Measurements from ENCODE around the gene AKAP8L. TPM values are rescaled to one million over a fixed set of nuclear protein-coding genes. Genes with fewer than 3 reads are reported as not detected.
A peak's percentile ranks its signal among the peaks of the same experiment; 100 is the strongest.

The AKAP8L gene
- total RNA-seq, 1 experiment from 2014 or later: 94.0 TPM

DNA sequence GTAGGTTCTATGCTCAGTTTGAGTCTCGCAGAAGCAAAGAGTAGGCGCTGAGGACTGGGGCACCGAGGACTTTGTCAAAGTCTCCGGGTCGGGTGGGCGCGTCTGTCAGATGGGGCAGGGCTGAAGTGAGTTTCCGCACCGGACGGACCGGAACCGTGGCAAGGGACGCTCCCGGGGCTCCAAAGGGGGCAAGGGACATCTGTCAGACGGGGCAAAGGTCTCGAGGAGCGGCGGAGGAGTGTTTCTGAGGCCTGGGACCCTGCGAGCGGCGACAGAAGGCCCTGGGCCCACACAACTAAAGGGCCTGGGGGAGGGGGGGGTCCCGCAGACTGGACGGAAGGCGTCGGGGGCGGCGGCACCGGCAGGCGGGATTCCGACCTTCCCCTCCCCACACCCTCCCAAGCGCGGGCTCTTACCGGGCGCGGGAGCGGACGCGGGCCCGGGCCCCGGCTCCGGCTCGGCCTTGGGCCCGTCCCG, 13.3 kb upstream of the AKAP8L start:
- no peak for TF ChIP-seq CTCF (IDR thresholded peaks at IDR 0.05; ENCODE audit: unreplicated experiment)
- CTCF ChIA-PET: interaction anchor here (1.2 to 1.6 kb wide), 2 partner anchors 13 to 124 kb away, joined by 4 to 8 read pairs; partner anchors contain the start of gene AKAP8L
- Mint-ChIP-seq H3K9me3 (ENCODE audit: low read depth, unreplicated experiment) (no peaks in the 10 kb centered on the region), H3K4me3 (ENCODE audit: low read depth, unreplicated experiment) (peak overlapping the region; percentile 84), H3K27me3 (ENCODE audit: unreplicated experiment) (no peaks in the 10 kb centered on the region), H3K4me1 (ENCODE audit: low read depth, unreplicated experiment) (peaks cover 18% of the 10 kb centered on the region), H3K27ac (ENCODE audit: unreplicated experiment) (peak overlapping the region; percentile 91), H3K36me3 (ENCODE audit: insufficient read depth, unreplicated experiment) (peaks cover 26% of the 10 kb centered on the region)
- intact Hi-C loops (cut with micrococcal nuclease; ENCODE audit: unreplicated experiment): no loop called here
- DNase-seq: no peak
- no TSS peak for BruUV-seq (replicated peaks)

- H3K4me3 Mint-ChIP-seq (ENCODE audit: low read depth, unreplicated experiment): peak overlapping the region; percentile 84
- CTCF ChIA-PET: no interaction called here
- H3K36me3 Mint-ChIP-seq (ENCODE audit: insufficient read depth, unreplicated experiment): peaks cover 30% of the 10 kb centered on the region
- intact Hi-C loops (cut with micrococcal nuclease; ENCODE audit: unreplicated experiment): no loop called here
- BruUV-seq (replicated peaks): TSS peak; percentile 83
- H3K27me3 Mint-ChIP-seq (ENCODE audit: unreplicated experiment): no peaks in the 10 kb centered on the region
- H3K27ac Mint-ChIP-seq (ENCODE audit: unreplicated experiment): peak overlapping the region; percentile 91
- no peak for DNase-seq
- TF ChIP-seq CTCF (IDR thresholded peaks at IDR 0.05; ENCODE audit: unreplicated experiment): no peak
- peaks cover 18% of the 10 kb centered on the region for H3K4me1 Mint-ChIP-seq (ENCODE audit: low read depth, unreplicated experiment)
- H3K9me3 Mint-ChIP-seq (ENCODE audit: low read depth, unreplicated experiment): no peaks in the 10 kb centered on the region
These were observed 12.7 kb upstream of the AKAP8L start for GRCh38 chr19:15431396-15432017.

DNA sequence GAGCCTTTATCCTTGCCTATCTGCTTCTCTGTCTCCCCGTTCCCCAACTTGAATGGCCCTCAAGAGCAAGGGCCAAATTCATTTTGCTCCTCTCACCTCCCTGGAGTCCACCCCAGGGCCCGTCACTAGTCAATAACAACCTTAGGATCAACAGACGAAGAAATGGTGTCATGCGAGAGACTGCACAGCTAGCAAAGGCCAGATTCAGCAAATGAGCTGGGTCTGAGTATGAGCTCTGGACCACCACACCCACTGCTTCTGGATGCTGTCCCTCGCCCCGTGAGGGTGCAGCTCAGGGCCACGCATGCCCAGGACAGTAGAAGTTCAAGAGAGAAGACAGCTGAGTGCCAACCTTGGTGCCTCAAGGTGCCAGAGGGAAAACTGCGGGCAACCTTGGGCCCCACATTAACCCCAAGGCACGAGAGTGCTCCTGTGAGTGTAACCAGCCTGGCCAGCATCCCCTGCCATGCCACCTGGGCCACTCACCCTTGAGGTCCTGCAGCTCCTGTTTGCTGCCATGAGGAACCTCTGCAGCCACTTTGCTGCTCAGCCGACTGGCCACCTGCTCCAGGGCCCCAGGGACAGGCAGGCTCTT, 11.8 kb upstream of the AKAP8L start:
- BruUV-seq (replicated peaks): no TSS peak
- no peaks in the 10 kb centered on the region for H3K9me3 Mint-ChIP-seq (ENCODE audit: low read depth, unreplicated experiment)
- TF ChIP-seq CTCF (IDR thresholded peaks at IDR 0.05; ENCODE audit: unreplicated experiment): no peak
- intact Hi-C loops (cut with micrococcal nuclease; ENCODE audit: unreplicated experiment): no loop called here
- DNase-seq: no peak
- H3K36me3 Mint-ChIP-seq (ENCODE audit: insufficient read depth, unreplicated experiment): peaks cover 30% of the 10 kb centered on the region
- peaks cover 18% of the 10 kb centered on the region for H3K4me1 Mint-ChIP-seq (ENCODE audit: low read depth, unreplicated experiment)
- peak overlapping the region; percentile 84 for H3K4me3 Mint-ChIP-seq (ENCODE audit: low read depth, unreplicated experiment)
- no peak overlapping the region for H3K27ac Mint-ChIP-seq (ENCODE audit: unreplicated experiment)
- CTCF ChIA-PET: no interaction called here
- no peaks in the 10 kb centered on the region for H3K27me3 Mint-ChIP-seq (ENCODE audit: unreplicated experiment)

GRCh38 chr19:15429825-15430467, 11.2 kb upstream of the AKAP8L start:
- intact Hi-C loops (cut with micrococcal nuclease; ENCODE audit: unreplicated experiment): no loop called here
- BruUV-seq (replicated peaks): no TSS peak
- Mint-ChIP-seq H3K36me3 (ENCODE audit: insufficient read depth, unreplicated experiment) (peaks cover 30% of the 10 kb centered on the region), H3K4me1 (ENCODE audit: low read depth, unreplicated experiment) (peaks cover 18% of the 10 kb centered on the region), H3K27me3 (ENCODE audit: unreplicated experiment) (no peaks in the 10 kb centered on the region), H3K9me3 (ENCODE audit: low read depth, unreplicated experiment) (no peaks in the 10 kb centered on the region), H3K4me3 (ENCODE audit: low read depth, unreplicated experiment) (no peak overlapping the region), H3K27ac (ENCODE audit: unreplicated experiment) (no peak overlapping the region)
- TF ChIP-seq CTCF (IDR thresholded peaks at IDR 0.05; ENCODE audit: unreplicated experiment): no peak
- CTCF ChIA-PET: no interaction called here
- DNase-seq: no peak
